GM19035 (cell line): ENCODE results near the gene ARHGEF16.

Experiments
- ATAC-seq: cut with Tn5 transposase; IDR thresholded peaks from one replicate; pipeline ENCODE4 v1.9.1; 2021; ENCODE audit not compliant: unreplicated experiment

Gene ARHGEF16

DNA sequence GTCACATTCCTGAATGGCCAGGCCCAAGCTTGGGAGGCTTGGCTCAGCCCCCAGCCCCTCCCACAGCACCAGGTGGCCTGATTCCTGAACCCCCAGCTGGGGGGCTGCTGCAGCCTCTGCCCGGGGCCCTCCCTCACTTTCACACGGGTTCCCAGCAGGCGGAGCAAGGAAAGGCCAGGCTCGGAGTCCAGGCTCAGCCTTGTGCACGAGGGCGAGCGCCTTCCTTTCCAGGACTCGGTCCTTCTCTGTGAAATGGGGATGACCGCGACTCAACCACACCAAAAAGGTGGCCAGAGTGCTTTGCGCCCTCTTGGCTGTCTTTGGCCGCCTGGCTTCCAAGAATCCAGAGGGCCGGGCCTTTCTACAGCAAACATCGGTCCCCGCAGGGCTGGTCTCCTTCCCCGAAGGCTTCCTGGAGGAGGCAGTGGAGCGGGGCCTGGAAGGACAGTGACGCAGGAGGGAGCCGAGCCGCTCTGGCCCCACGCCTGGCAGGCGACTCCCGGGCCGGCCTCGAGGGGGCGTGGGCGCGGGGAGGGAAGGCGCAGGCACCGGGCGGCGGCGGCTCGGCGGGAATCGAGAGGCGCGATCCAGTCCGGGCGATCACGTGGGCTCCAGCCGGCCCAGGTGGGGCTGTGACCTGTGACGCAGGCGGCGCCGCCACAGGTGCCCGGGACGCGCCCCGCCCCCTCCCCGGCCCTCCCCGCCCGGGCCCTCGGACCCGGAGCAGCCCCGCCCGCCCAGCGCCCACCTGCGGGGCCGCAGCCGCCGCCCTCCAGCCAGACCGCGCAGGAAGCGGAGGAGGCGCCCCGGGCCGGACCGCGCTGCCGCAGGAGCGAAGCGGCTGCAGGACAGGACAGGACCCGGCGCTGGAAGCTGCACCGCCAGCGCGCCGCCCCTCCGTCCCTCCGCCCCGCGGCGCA lies at the start of gene ARHGEF16:
Gene ARHGEF16, plus strand, starts transcription at position 775 of the 920 bp plus-strand sequence. CDS start 8,420 bp downstream, outside the sequence.
- no peak for ATAC-seq

DNA sequence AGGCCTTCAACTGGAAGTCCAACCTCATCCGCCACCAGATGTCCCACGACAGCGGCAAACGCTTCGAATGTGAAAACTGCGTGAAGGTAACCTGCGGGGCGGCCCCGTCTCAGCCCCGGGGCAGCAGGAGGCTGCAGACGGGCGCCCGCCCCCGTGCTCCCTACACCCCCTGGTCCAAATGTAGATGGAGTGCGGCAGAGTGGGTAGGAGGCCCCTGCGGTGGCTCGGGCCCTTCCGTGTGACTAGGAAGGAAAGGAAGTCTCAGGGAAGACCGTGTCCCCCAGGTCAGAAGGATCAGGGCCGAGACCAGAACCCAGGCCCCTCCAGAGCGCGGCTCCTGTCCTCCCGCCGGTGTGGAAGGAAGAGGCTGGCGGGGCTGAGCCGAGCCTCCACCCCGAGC lies 49.7 kb upstream of the ARHGEF16 start:
- no peak for ATAC-seq

DNA sequence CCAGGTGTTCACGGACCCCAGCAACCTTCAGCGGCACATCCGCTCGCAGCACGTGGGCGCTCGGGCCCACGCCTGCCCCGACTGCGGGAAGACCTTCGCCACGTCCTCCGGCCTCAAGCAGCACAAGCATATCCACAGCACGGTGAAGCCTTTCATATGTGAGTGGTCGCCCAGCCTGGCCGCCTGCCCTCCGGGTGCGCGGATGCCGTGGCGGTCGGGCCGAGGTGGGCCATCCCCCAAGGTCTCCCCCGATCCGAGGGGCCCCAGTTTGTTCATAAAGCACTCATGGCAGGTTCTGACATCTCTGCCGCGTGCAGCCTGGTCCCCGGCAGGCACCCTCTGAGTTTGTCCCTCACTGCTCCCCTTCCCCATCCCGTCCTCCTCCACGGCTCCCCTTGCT lies 49.0 kb upstream of the ARHGEF16 start:
- ATAC-seq, result no peak

DNA sequence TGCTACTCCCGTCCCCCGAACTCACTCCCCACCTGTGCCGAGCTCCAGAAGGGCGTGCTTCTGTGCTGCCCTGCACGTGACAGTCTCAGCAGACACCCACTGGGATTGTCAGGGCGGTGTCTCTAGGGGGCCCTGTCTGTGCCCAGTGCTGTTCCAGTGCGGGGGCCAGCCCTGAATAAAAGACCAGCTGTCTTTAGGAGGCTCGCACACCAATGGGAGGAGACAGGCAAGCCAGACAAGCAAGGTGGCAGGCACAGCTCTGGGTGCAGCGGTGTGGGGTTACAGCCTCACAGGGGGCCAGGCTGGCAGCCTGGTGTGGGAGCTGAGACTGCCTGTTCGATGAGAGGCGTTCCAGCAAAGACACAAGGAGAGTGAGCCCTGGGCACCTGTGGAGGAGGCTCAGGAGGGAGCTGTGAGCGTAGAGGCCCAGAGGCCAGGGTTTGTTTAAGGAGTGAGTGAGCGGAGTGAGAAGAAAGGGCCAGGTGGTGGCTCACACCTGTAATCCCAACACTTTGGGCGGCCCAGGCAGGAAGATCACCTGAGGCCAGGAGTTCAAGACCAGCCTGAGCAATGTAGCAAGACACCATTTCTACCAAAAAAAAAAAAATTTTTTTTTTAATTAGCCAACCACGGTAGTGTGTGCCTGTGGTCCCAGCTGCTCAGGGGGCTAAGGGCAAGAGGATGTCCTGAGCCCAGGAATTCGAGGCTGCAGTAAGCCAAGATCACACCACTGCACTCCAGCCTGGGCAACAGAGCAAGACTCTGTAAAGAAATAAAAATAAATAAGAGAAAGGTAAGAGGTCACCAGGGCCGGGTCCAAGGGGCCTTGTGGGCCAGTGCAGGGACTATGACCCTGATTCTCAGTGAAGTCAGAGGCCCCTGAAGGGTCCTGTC lies 48.2 kb upstream of the ARHGEF16 start:
- ATAC-seq, result no peak

DNA sequence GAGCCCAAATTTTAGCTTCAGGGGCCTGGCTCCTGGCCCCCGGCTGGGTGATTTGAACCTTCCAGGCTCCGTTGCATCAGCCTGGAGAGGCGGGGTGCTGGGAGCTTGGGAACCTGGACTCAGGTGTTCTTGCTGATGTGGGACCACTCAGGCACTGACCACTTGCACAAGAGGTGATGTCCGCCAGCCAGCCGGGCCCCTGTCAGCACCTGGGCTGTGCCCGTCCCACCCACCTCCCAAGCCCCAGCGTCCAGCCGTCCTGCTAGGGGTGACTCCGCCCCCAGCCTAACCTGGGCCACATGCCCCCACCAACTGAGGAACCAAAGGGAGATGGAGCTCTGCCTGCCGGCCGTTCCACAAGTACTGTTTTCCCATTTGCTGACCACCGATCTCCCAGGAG lies 47.4 kb upstream of the ARHGEF16 start:
- no peak for ATAC-seq

DNA sequence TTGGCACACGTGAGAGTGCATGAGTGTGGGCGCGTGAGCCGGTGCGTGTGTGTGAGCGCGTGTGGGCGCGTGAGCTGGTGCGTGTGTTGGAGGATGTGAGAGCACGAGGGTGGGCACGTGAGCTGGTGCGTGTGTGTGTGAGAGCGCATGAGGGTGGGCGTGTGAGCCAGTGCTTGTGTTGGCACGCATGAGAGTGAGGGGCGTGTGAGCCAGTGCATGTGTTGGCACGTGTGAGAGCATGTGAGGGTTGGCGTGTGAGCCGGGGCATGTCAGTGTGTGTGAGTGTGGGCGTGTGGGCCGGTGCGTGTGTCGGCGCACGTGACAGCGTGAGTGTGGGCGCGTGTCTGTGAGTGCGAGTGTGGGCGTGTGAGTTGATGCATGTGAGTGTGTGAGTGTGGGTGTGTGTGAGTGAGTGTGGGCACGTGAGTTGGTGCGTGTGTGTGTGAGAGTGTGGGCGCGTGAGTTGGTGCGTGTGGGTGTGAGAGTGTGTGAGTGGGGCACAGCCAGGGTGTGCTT lies 45.7 kb upstream of the ARHGEF16 start:
- no peak for ATAC-seq

DNA sequence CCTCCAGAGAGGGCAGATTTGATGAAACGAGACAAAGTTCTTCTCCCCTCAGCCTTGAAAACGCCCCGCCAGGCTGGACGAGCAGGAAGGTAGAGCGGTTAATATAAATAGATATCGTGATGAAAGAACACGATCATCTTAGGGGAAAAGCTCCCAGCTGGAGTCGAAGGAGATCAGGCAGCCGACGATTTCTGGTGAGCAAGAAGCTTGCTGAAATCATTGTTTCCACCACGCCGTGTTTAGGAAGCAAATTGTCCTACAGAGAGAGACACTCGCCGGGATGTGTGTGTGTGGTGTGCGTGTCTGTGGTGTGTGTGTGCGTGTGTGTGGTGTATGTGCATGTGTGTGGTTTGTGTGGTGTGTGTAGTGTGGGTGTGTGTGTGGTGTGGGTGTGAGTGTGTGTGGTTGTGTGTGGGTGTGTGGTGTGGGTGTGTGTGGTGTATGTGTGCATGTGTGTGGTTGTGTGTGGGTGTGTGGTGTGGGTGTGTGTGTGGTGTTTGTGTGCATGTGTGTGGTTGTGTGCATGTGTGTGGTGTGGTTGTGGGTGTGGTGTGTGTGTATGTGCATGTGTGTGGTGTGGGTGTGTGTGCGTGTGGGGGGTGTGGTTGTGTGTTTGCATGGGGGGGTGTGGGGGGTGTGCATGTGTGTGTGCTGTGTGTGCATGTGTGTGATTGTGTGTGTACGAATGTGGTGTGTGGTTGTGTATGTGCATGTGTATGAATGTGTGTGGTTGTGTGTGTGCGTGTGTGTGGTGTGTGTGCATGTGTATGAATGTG lies 44.9 kb upstream of the ARHGEF16 start:
- ATAC-seq, result no peak

DNA sequence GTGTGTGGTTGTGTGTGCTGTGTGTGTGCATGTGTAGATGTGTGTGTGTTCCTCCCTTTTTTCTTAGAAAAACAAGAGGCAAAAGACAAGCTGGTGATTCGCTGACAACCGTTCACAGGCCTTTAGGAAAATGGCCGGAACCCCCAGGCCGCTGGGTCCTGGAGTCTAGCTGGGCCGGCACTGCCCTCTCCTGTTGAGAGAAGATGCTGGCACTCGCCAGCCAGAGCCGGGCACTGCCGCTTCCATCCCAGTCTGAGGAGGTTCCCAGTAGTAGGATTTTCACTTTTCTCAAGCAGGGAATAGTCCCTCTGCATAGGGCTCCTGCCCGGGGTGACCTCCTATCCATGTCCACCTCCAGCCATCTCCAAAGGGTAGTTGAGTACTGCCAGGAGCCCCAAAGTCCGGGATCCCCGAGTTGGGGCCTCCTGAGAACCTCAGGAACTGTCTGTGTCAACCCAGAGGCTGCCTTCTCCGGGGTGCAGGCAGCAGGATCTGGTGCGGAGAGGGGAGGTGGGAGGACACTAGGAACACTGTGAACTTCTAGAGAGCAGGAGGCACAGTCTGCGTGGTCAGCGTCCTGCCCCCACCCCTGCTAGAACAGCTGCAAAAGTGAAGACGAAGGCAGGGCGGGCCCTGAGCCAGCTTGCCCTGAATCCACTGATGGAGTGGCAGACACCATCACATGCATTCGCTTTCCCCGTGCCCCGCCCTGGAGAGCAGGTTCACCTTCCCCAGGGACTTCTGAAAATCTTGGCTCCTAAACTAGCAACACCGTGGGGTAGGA lies 44.1 kb upstream of the ARHGEF16 start:
- ATAC-seq, result no peak

DNA sequence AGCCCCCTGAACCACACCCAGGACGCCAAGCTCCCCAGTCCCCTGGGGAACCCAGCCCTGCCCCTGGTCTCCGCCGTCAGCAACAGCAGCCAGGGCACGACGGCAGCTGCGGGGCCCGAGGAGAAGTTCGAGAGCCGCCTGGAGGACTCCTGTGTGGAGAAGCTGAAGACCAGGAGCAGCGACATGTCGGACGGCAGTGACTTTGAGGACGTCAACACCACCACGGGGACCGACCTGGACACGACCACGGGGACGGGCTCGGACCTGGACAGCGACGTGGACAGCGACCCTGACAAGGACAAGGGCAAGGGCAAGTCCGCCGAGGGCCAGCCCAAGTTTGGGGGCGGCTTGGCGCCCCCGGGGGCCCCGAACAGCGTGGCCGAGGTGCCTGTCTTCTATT lies 42.7 kb upstream of the ARHGEF16 start:
- ATAC-seq, result no peak

DNA sequence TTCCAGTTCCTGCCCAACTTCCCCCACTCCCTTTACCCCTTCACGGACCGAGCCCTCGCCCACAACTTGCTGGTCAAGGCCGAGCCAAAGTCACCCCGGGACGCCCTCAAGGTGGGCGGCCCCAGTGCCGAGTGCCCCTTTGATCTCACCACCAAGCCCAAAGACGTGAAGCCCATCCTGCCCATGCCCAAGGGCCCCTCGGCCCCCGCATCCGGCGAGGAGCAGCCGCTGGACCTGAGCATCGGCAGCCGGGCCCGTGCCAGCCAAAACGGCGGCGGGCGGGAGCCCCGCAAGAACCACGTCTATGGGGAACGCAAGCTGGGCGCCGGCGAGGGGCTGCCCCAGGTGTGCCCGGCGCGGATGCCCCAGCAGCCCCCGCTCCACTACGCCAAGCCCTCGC lies 42.1 kb upstream of the ARHGEF16 start:
- no peak for ATAC-seq

DNA sequence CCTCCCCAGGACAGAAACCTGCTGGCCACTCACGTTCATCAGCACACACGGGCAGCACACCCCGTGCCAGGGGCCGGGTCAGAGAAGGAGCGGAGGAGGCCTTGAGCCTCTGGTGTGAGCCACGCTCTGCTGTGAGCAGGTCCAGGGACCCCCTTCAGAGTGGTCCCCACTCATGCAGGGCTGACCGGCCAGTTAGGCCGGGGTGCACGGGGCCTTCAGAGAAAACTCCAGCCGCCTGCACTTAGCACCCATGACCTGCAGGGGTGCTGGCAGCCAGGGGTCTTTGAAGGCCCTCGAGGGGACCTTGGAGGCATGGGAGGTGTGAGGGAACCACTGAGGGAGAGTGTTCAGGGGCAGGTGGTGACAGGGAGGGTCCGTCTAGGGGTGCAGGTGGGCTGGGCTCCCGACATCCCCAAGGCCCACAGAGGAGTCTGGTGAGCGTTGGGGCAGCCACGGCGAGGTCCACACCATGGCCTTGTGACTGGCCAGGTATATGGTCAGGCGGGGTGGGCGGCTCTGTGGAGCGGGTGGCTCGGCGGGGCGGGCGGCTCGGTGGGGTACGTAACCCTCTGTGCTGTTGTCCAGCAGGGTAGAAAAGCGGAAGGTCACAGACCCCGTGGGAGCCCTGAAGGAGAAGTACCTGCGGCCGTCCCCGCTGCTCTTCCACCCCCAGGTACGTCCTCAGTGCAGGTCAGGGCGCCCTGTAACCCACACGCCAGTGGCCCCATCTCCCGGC lies 40.3 kb upstream of the ARHGEF16 start:
- no peak for ATAC-seq

DNA sequence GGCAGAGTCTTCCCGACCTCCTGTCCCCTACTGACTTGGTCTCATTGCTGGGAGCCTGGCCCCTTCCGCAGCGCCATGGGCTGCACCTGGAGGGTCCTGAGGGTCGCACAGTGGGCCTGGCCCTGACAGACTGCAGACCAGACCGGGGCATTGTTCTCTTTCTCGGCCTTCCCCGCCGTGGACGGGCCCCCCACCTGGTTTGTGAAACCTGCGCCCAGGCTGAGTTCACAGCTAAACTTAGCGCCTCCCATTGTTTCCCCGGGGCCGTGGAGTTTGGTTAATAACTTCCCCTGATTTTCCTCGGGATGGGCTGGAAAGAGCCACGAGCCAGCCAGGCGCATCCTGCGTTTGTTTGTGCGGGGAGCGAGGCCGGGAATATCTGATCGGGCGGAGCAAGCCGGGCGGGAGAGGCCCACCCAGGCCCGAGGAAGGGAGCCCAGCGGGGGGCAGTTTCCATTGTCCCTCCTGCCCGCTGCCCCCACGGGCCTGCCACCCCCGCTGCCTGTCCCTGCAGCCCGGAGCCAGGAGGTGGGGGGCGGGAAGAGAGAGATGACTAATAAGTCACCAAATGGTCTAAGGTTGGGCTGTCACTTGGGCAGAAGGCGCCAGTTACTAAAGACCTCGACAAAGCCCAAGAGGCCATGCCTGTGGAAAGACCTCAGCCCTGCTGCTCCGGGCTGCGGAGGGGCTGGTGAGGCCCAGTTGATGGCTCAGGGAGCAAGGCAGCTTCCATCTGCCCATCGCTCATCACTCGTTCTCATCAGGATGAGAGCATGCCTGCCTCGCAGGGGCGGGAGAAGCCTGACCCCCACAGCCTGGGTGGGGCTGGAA lies 39.0 kb upstream of the ARHGEF16 start:
- ATAC-seq, result no peak

DNA sequence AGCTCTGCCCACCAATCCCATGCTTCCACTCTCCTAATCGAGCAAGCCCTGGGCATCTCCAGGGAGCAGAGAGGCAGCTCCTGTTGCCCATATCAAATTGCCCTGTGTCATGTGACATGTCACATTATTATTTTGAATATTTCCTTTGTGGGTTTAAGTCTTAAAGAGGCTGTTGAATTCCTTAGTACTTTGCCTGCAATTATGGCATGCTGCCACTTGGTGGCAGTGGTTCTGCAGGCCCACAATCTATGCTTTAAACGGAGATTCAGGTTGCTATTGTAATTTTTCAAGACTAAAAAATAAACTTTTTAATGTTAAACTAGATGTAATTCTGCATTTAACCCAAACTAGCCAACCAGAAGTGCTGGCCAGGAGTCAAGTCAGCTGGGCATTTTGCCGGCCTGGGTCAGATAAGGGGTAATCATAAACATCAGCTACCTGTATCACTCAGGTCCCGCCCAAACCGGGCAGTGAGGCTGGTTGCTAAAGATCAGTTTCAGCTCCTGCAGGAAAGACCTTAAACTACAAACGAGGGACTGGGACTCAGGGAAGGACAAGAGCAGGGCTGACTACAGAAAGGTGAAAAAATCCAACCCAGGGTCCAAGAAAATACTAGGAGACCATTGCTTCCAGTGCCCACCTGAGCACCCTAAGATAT lies 37.3 kb upstream of the ARHGEF16 start:
- no peak for ATAC-seq

DNA sequence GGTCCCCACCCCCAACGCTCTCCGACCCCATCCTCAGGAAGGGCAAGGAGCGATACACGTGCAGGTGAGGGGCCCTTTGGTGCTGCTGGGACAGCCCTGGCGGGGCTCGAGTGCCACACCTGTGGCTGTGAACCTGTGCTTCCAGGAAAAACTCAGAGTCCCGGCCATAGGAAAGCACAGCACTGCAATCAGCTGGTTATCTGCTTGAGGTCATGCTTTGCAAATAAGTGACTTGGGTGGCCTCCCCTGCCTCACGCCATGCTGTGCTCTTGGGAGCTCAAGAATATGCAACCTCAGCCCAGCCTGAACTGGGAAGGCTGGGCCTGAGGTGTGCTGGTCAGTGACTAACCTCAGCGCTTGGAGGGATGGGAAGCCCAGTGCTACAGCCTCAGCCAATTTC lies 36.5 kb upstream of the ARHGEF16 start:
- no peak for ATAC-seq

DNA sequence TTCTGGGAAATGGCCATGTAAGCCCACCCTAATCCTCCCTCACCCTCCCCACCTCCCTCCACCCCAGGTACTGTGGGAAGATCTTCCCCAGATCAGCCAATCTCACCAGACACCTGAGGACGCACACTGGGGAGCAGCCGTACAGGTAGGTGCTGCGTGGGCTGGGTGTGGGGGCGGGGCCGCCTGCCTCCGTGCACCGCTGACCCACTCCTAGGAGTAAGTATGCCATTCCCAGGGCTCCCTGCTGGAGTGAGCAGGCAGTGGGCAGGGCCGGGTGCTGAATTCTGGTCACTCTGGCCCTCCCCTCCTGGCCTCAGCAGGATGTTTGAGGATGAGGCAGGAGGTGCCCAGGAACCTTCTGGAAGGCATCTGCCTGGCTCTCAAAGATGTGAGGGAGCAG lies 35.9 kb upstream of the ARHGEF16 start:
- no peak for ATAC-seq

DNA sequence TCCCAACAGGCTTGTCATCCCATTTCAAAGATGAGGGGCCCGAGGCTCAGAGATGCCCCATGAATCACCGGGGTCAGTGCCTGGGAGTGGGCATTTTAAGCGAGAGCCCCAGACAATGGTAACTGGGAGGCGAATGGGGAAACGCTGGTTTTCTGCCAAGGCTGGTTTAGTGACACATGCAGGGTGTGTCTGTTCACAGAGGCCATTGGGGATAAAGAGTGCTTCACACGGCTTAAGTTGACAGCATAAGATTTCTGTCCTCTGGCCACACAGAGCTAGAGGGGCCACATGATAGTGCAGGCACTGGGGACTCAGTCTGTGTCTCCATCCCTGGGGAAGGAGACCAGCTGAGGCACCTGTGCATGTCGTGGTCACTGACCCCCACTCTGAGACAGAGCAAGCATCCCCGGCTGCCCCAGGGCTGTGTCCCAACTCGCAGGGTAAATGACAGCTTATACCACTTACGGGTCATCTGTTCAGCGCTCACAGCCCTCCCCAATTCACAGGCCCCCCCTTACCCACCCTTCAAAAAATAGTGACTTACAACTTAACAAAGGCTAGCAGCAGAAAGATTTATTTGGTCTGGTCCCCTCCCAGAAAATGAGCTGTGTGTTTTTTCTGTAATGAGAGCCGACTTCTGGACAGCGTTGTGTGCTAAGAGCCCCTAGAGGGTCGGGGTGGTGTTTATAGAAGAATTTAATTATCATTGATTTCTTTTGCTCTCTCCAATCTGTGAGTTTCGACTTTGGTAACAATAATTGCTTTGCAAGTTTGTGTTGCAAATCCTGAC lies 34.9 kb upstream of the ARHGEF16 start:
- no peak for ATAC-seq

DNA sequence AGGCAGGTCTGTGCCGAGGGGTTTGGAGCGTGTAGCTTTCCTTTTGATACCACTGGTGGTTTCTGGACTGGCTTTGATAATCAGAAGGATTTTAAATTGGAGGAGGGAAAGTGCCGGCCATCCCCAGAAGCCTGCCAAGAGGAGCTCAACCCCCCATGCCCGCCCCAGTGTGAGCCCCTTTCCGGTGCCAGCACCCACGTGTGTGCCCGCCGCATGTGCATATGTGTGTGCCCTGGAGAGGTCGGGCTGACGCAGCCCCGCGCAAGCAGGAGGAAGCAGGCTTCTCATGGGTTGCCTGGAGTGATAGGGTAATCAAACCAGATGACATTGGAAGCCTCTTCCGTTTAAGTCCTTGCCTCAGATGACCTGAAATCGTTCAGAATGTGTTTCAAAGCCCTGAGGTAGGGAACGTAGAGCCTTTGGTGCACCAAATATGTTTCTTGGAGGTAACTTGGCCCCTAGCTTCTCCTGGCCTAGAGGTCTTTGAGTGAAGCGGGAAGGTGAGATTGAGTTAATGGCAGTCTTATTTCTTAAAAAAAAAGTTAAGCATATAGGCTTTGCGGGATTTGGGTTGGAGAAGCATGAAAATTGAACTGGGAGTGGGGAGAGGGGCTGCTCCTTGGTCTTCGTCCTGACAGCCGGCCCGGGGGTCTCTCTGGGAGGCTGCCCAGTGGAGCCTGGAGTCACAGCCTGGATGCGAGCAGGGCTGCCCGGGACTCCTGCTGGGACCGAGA lies 34.1 kb upstream of the ARHGEF16 start:
- no peak for ATAC-seq
